IMR-90 (cell line): ENCODE measurements around the gene A1BG. TPM values are rescaled to one million over a fixed set of nuclear protein-coding genes. Genes with fewer than 3 reads are reported as not detected.

Experiments used
- ATAC-seq: fragments of 200-7000 bp; cut with Tn5 transposase; 2 replicates; pipeline ENCODE4 v1.9.1; 2020; ENCODE audit warnings: low read depth, mild to moderate bottlenecking, moderate library complexity
- BruUV-seq: library from RNA; stranded (reverse); fragments of 400-500 nt; replicated peaks from 2 replicates; lab custom pipeline; 2021; lab: Mats Ljungman, UMichigan
- CTCF ChIA-PET: fragments of 300-600 bp; formaldehyde crosslinking; extraction: SDS; loops from one replicate; lab custom pipeline; 2021; ENCODE audit warnings: antibody characterized with exemption; lab: Yijun Ruan, JAX
- POLR2A ChIA-PET: fragments of 300-600 bp; sonication (Branson Sonifier 250); formaldehyde crosslinking; loops from one replicate; lab custom pipeline; 2022; ENCODE audit warnings: antibody characterized with exemption; ENCODE audit not compliant: unreplicated experiment; lab: Charles Lee
- DNase-seq: peaks from one replicate; pipeline ENCODE4 v3.0.0; 2013
- H2AFZ ChIP-seq: replicated peaks from 2 replicates; pipeline ENCODE3; 2013; ENCODE audit warnings: low read length, mild to moderate bottlenecking; ENCODE audit not compliant: poor library complexity
- H2AK5ac ChIP-seq: 2 replicates; pipeline ENCODE4 v1.6.1; 2013; ENCODE audit warnings: low read depth, low read length, inconsistent platforms
- H2AK9ac ChIP-seq: replicated peaks from 2 replicates; pipeline ENCODE3; 2013; ENCODE audit warnings: mild to moderate bottlenecking, low read depth, low read length, moderate library complexity; ENCODE audit not compliant: poor library complexity
- H2BK120ac ChIP-seq: 2 replicates; pipeline ENCODE4 v1.6.1; 2013; ENCODE audit warnings: low read depth, low read length, inconsistent platforms
- H2BK15ac ChIP-seq: 3 replicates; pipeline ENCODE4 v1.6.1; 2013; ENCODE audit warnings: low read depth, low read length, inconsistent platforms
- H2BK20ac ChIP-seq: 2 replicates; pipeline ENCODE4 v1.6.1; 2013; ENCODE audit warnings: low read depth, mild to moderate bottlenecking, inconsistent platforms, low read length, moderate library complexity
- H2BK5ac ChIP-seq: 2 replicates; pipeline ENCODE4 v1.6.1; 2013; ENCODE audit warnings: mild to moderate bottlenecking, low read depth, low read length, inconsistent platforms; ENCODE audit not compliant: poor library complexity, severe bottlenecking
- H3K14ac ChIP-seq: replicated peaks from 2 replicates; pipeline ENCODE4 v1.6.1; 2013; ENCODE audit warnings: low read depth, low read length, inconsistent platforms
- H3K18ac ChIP-seq: 2 replicates; pipeline ENCODE4 v1.6.1; 2013; ENCODE audit warnings: low read depth, low read length, control low read depth
- H3K23ac ChIP-seq: 2 replicates; pipeline ENCODE4 v1.6.1; 2013; ENCODE audit warnings: low read depth, low read length, inconsistent platforms
- H3K27ac ChIP-seq: 2 replicates; pipeline ENCODE4 v1.5.1; 2013; ENCODE audit warnings: mild to moderate bottlenecking, control low read depth, low read length; ENCODE audit not compliant: insufficient read depth
- H3K27me3 ChIP-seq: 2 replicates; pipeline ENCODE4 v1.6.1; 2013; ENCODE audit warnings: low read length; ENCODE audit not compliant: control insufficient read depth, insufficient read depth
- H3K36me3 ChIP-seq: 2 replicates; pipeline ENCODE4 v1.6.1; 2013; ENCODE audit warnings: low read length, mixed read lengths; ENCODE audit not compliant: control insufficient read depth, insufficient read depth
- H3K4ac ChIP-seq: 2 replicates; pipeline ENCODE4 v1.6.1; 2013; ENCODE audit warnings: low read depth, low read length, inconsistent platforms
- H3K4me1 ChIP-seq: 2 replicates; pipeline ENCODE4 v1.6.1; 2013; ENCODE audit warnings: low read length, mixed read lengths; ENCODE audit not compliant: control insufficient read depth, insufficient read depth
- H3K4me2 ChIP-seq: 2 replicates; pipeline ENCODE4 v1.6.1; 2013; ENCODE audit warnings: low read depth, mild to moderate bottlenecking, control low read depth, low read length, moderate library complexity
- H3K4me3 ChIP-seq: 2 replicates; pipeline ENCODE4 v1.5.1; 2013; ENCODE audit warnings: low read depth, mild to moderate bottlenecking, control low read depth, low read length, moderate library complexity; ENCODE audit not compliant: insufficient read depth
- H3K56ac ChIP-seq: 2 replicates; pipeline ENCODE4 v1.6.1; 2013; ENCODE audit warnings: low read length, inconsistent platforms; ENCODE audit not compliant: insufficient read depth; ENCODE audit errors: extremely low read depth
- H3K79me1 ChIP-seq, 2 experiments: 2 replicates each; pipeline ENCODE4 v1.6.1; 2013; ENCODE audit warnings: low read length in 2 of 2, inconsistent platforms in 1 of 2, low read depth in 1 of 2
- H3K9ac ChIP-seq: 2 replicates; pipeline ENCODE4 v1.6.1; 2013; ENCODE audit warnings: low read depth, low read length, control low read depth
- H3K9me1 ChIP-seq: 2 replicates; pipeline ENCODE4 v1.6.1; 2013; ENCODE audit warnings: low read length, inconsistent platforms; ENCODE audit not compliant: insufficient read depth
- H3K9me3 ChIP-seq: 2 replicates; pipeline ENCODE4 v1.6.1; 2013; ENCODE audit warnings: low read length; ENCODE audit not compliant: control insufficient read depth, insufficient read depth
- H4K20me1 ChIP-seq: 2 replicates; pipeline ENCODE4 v1.6.1; 2013; ENCODE audit warnings: low read length, inconsistent platforms; ENCODE audit not compliant: insufficient read depth
- H4K5ac ChIP-seq: 2 replicates; pipeline ENCODE4 v1.6.1; 2013; ENCODE audit warnings: mild to moderate bottlenecking, low read depth, low read length, control low read depth
- H4K8ac ChIP-seq, 2 experiments: 2 replicates each; pipeline ENCODE4 v1.6.1; 2013; ENCODE audit warnings: low read depth in 2 of 2, low read length in 2 of 2, control low read depth in 1 of 2, inconsistent platforms in 1 of 2
- H4K91ac ChIP-seq: 2 replicates; pipeline ENCODE4 v1.6.1; 2013; ENCODE audit warnings: low read depth, low read length, inconsistent platforms; ENCODE audit not compliant: insufficient read depth
- MAZ ChIP-seq: IDR thresholded peaks from 2 replicates; pipeline ENCODE4 v1.6.1; 2012; ENCODE audit warnings: low read depth, mild to moderate bottlenecking, low read length, improper control_type of control experiment, moderate library complexity, borderline replicate concordance
- NFE2L2 ChIP-seq: fragments of 150-350 bp; IDR thresholded peaks from 2 replicates; pipeline ENCODE4 v1.6.1; 2016; ENCODE audit warnings: low read depth, mild to moderate bottlenecking, low read length
- WGBS, 2 experiments: methylation state at CpG; one replicate each; pipeline versions ENCODE4 v1.1.5 to v1.1.7; 2013; ENCODE audit warnings: missing lambda C conversion rate in 2 of 2; ENCODE audit not compliant: insufficient read length in 1 of 2; ENCODE audit errors: extremely low coverage in 2 of 2; 5-methylcytosine and 5-hydroxymethylcytosine counted together
- dilution Hi-C: fragments of 300-500 bp; cut with HindIII; formaldehyde crosslinking; loops from one replicate; pipeline ENCODE4 v1.14.3; 2018; ENCODE audit warnings: low sequenced_read_pairs; ENCODE audit not compliant: unreplicated experiment
- in situ Hi-C: fragments of 300-500 bp; cut with MboI; formaldehyde crosslinking; loops from 3 replicates; pipeline ENCODE4 v1.14.3; 2019; ENCODE audit warnings: low sequenced_read_pairs, inconsistent platforms, mixed read lengths
- intact Hi-C: fragments of 100-400 bp; cut with micrococcal nuclease; formaldehyde crosslinking; loops from 2 replicates; pipeline ENCODE4 v1.10.0; 2022
- polyA plus RNA-seq, 3 experiments: library from polyadenylated mRNA; depleted of rRNA; stranded (reverse); fragments of >200 nt; gene quantifications; 2 replicates each; pipeline ENCODE4 v1.2.3, GENCODE V29; 2012; ENCODE audit warnings: low replicate concordance in 1 of 3
- total RNA-seq: library from RNA; depleted of rRNA; stranded (reverse); fragments of >200 nt; gene quantifications from 2 replicates; pipeline ENCODE4 v1.2.3, GENCODE V29; 2012

The A1BG gene
- total and polyA plus RNA-seq, 2 of the 4 experiments (the other 2 are of a cell fraction) = 4.5 to 54.5 TPM

DNA sequence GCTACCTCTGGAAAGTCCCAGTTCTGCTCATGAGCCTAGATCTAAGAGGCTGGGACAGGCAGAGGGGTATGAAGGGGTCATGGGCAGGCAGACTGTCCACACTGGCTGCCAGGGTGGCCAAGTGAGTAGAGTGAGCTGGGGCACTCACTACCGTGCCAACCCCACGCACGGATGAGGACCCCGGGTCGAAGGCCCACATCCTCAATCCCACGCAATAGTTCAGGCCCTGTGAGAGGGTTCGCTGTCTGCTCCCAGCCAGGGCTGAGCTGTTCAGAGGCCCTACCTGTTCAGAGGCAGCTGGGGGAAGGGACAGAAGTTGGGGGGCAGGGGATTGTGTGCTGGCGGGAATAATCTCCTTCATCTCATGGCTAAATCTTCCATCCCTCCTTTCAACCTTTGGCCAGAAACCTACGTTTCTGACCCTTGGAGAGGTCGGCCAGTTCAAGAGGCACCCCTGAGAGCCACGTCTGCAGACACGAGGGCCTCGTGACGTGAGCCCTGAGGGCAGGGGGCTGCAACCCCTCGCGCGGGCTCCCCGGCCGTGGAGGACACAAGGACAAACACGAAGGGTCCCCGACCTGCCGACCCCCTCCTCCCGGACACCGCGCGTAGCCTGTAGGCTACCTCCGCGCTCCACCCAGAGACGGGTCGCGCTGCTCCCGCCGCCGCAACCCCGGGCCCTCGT, 32.7 kb upstream of the A1BG start:
- Histone ChIP-seq H3K14ac (peak overlapping the region; percentile 92), H3K79me1 (peaks cover 17 to 54% of the 10 kb centered on the region in 2 experiments; a peak in 3 of 4 replicates), H2BK20ac (no peak overlapping the region), H2AK5ac (peak overlapping the region; percentile 93), H3K9me3 (no peaks in the 10 kb centered on the region), H3K4me1 (peaks cover 12% of the 10 kb centered on the region), H3K9me1 (peaks cover 21% of the 10 kb centered on the region), H3K4me2 (peak overlapping the region; percentile 73), H4K91ac (peak overlapping the region; percentile 92), H2BK120ac (peak overlapping the region; percentile 52), H3K4ac (peak overlapping the region; percentile 90), H3K9ac (peak overlapping the region; percentile 87), H3K36me3 (peaks cover 5% of the 10 kb centered on the region), H4K5ac (peak overlapping the region; percentile 70), H2BK5ac (peak overlapping the region; percentile 87), H2AFZ (peak overlapping the region; percentile 96), H3K4me3 (peak overlapping the region; percentile 55), H2AK9ac (peak overlapping the region; percentile 100), H2BK15ac (no peak overlapping the region), H4K8ac (peak overlapping the region; percentile 93 to 96), H3K23ac (peak overlapping the region; percentile 97), H3K18ac (peak overlapping the region; percentile 38; the same call in 1 of the 2 replicates), H4K20me1 (peaks cover 30% of the 10 kb centered on the region), H3K27me3 (no peaks in the 10 kb centered on the region), H3K56ac (peak overlapping the region; percentile 70), H3K27ac (peak overlapping the region; percentile 86)
- TF ChIP-seq MAZ (0 out of 2 replicates have a peak, but pooled peaks have one; percentile 1), NFE2L2 (no peak)
- CTCF ChIA-PET = no interaction called here
- DNase-seq (no peak), ATAC-seq (peak; percentile 8; the same call in 1 of the 2 replicates)
- dilution Hi-C loops = no loop called here
- POLR2A ChIA-PET = no interaction called here
- intact Hi-C loops = no loop called here
- WGBS, 2 experiments = 20% methylated on average over 5 of the region's 36 CpGs; no CpG with 5 or more reads in 1 of the 2 experiments
- in situ Hi-C loops = no loop called here
- BruUV-seq = no TSS peak
